Peyer's patch (tissue), 4 donors: ENCODE results near the gene MVK. TPM values are rescaled to one million over a fixed set of nuclear protein-coding genes. Genes with fewer than 3 reads are reported as not detected.
A peak's percentile ranks its signal among the peaks of the same experiment; 100 is the strongest.

Experiments used
- DNase-seq, 3 donors: peaks; one replicate each; pipeline ENCODE4 v3.0.0-alpha.2; 2017 to 2019
- H3K27ac ChIP-seq, 4 donors: fragments of 200-600 bp; sonication (generic); one replicate each; pipeline ENCODE4 v1.5.1; 2016 to 2019
- H3K27me3 ChIP-seq, 2 donors: fragments of 200-600 bp; sonication (generic); one replicate each; pipeline ENCODE4 v1.5.1; 2019
- H3K36me3 ChIP-seq, 3 donors: fragments of 200-600 bp; sonication (generic); one replicate each; pipeline ENCODE4 v1.5.1; 2016 to 2019
- H3K4me1 ChIP-seq, 4 donors: fragments of 200-600 bp; sonication (generic); one replicate each; pipeline ENCODE4 v1.5.1; 2016 to 2019
- H3K4me3 ChIP-seq, 4 donors: fragments of 200-600 bp; sonication (generic); 1 replicate in 3 of 4; 2 replicates in 1 of 4; pipeline ENCODE4 v1.5.1; 2016 to 2019; ENCODE audit warnings: mild to moderate bottlenecking in 1 of 4
- H3K9me3 ChIP-seq, 4 donors: fragments of 200-600 bp; sonication (generic); one replicate each; pipeline ENCODE4 v1.5.1; 2016 to 2019; ENCODE audit warnings: mild to moderate bottlenecking in 1 of 4
- CTCF ChIP-seq, 6 experiments: fragments of 450-650 bp in 4 of 6; fragments of 200-600 bp in 2 of 6; sonication (generic) in 1 of 6; IDR thresholded peaks; one replicate each; pipeline ENCODE4 v1.5.1; 2017 to 2019; ENCODE audit warnings: antibody characterized with exemption in 6 of 6, mild to moderate bottlenecking in 3 of 6, moderate library complexity in 1 of 6
- POLR2A ChIP-seq, 2 donors: fragments of 450-650 bp; IDR thresholded peaks; one replicate each; pipeline ENCODE4 v1.5.1; 2017; ENCODE audit warnings: antibody characterized with exemption in 2 of 2, mild to moderate bottlenecking in 2 of 2, moderate library complexity in 2 of 2
- total RNA-seq, 4 donors: library from RNA; depleted of rRNA; stranded (reverse); fragments of >200 nt; gene quantifications; one replicate each; pipeline ENCODE4 v1.1.0, GENCODE V29; 2016

MVK gene
- total RNA-seq = 10 to 100 TPM in 3 of 4 donors, 1 to 10 TPM in 1; 3.3 to 66.7 (median 41.6) TPM

DNA sequence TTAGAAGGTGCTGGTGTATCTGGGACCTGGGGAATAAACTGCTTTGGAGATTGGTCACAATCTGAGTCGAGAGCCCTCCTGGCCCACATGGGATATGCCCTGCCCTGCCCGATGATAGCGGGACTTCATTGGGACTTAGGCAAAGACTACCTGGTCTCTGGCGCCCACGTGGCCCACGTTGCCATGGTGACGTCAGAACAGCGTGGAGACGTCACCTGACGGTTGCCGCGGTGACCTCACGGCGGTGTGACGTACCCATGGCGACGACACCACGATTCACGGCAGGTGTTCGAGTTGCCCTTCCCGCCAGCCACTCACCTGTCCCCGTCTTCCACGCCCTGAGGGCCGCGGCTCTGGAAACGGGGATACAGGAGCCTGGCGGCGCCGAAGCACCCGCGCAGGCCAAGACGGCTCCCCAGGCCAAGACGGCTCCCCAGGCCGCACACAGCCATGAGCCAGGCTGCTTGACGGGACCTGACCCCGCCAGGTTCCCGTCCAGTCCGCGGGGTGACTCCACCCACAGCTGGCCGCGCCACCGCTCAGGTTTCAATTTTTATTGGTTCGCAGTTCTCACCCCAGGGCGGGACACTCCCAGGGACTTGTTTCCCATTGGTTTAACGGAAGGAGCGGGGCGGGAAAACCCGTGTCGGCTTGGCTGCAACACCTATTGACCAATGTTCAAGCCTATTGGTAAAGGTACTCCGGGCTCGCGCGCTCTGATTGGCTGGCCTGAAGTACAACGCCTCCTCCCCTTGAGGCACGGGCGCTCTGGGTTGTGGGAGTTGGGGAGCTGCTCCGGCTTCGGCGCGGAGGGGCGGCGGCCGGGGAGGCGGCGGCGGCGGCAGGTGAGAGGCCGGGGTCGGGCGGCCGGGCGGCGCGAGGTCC lies at the start of gene MVK, which contains the start of gene MMAB:
TSS of gene MVK (plus strand) at position 766 of the 885 bp plus-strand sequence. CDS start 1,029 bp downstream, outside the sequence.
TSS of gene MMAB (minus strand) at position 476 of the 885 bp plus-strand sequence. CDS start at position 452, 24 bp downstream.
- peak; percentile 98 to 100 (median 99) for DNase-seq
- TF ChIP-seq CTCF (IDR thresholded peaks at IDR 0.05) = peak in 1 of 6 experiments; percentile 16
- TF ChIP-seq POLR2A (IDR thresholded peaks at IDR 0.05) = peak; percentile 70 to 74
- H3K4me1 ChIP-seq = peaks cover 0 to 15% (median 3%) of the 10 kb centered on the region in 4 donors
- no peaks in the 10 kb centered on the region for H3K9me3 ChIP-seq
- H3K36me3 ChIP-seq = peaks cover 0 to 43% (median 0%) of the 10 kb centered on the region in 3 donors
- peak within 1 kb of the TSS; percentile 84 to 91 (median 88) for H3K27ac ChIP-seq
- H3K27me3 ChIP-seq = no peaks in the 10 kb centered on the region
- H3K4me3 ChIP-seq = peak within 1 kb of the TSS; percentile 71 to 95 (median 82)

- TF ChIP-seq CTCF (IDR thresholded peaks at IDR 0.05) (no peak), POLR2A (IDR thresholded peaks at IDR 0.05) (no peak)
- H3K9me3 ChIP-seq = no peaks in the 10 kb centered on the region
- DNase-seq = peak in 1 of 3 donors; percentile 7
- no peak overlapping the region for H3K27ac ChIP-seq
- H3K4me3 ChIP-seq = no peak overlapping the region
- no peaks in the 10 kb centered on the region for H3K4me1 ChIP-seq
- H3K36me3 ChIP-seq = peaks cover 0 to 77% (median 0%) of the 10 kb centered on the region in 3 donors
- no peaks in the 10 kb centered on the region for H3K27me3 ChIP-seq
These were observed 48.9 kb upstream of the MVK start for GRCh38 chr12:109524466-109525278.

DNA sequence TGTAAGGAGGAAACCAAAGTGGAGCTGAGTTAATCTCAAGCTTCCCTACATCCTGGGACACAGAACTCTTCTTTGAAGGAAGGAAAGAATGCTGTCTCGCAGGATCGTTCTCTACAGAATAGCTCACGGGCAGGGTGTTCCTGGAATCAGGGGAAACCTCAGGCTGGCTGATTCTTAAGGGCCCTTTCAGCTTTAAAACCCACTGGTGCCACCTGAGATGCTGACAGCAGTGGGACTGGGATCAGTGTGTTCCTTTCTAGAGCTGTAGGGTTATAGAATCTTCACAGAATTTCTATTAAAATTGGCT lies 48.4 kb upstream of the MVK start:
- TF ChIP-seq CTCF (IDR thresholded peaks at IDR 0.05) (no peak), POLR2A (IDR thresholded peaks at IDR 0.05) (no peak)
- Histone ChIP-seq H3K9me3 (no peaks in the 10 kb centered on the region), H3K27me3 (no peaks in the 10 kb centered on the region), H3K4me3 (no peak overlapping the region), H3K36me3 (peaks cover 0 to 81% (median 0%) of the 10 kb centered on the region in 3 donors), H3K27ac (no peak overlapping the region), H3K4me1 (no peaks in the 10 kb centered on the region)
- DNase-seq = no peak

DNA sequence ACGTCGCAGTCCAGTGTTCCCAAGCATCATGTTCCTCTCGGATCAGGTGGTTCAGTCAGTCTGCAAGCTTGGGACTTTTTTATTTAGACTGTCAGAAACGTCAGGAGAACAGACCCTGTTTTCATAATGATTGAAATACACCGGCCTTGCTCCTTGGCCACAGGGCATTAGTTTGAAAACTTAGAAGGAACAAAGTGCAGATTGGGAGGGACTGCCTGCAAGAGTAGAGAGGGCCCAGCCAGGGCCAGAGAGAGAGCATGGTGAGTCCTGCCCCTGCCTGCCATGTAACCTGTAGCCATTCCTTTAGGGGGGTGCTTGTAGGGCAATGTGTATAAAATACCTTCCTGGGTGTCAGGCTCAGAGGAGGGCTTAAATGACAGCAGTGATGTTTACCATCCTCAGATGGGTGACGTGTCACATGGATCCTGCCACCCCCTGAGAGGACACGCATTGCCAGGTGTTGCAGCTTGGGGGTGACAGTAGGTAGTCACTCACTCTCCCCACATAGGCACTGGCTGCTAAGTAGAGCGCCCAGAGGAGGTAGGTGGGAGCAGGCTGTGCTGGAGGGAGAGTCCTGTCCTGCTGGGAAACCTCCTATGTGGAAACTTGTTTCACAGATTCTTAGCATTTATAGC lies 46.0 kb upstream of the MVK start:
- DNase-seq = peak in 1 of 3 donors; percentile 15
- H3K9me3 ChIP-seq = no peaks in the 10 kb centered on the region
- no peaks in the 10 kb centered on the region for H3K4me1 ChIP-seq
- no peak overlapping the region for H3K27ac ChIP-seq
- H3K27me3 ChIP-seq = no peaks in the 10 kb centered on the region
- no peak overlapping the region for H3K4me3 ChIP-seq
- H3K36me3 ChIP-seq = peaks cover 0 to 84% (median 0%) of the 10 kb centered on the region in 3 donors
- no peak for TF ChIP-seq POLR2A (IDR thresholded peaks at IDR 0.05)
- TF ChIP-seq CTCF (IDR thresholded peaks at IDR 0.05) = no peak
